GM21390 (cell line): Measurements from ENCODE around the gene PAX5.

Source experiments
- ATAC-seq: cut with Tn5 transposase; IDR thresholded peaks from one replicate; pipeline ENCODE4 v1.9.1; 2021; ENCODE audit not compliant: unreplicated experiment

Gene PAX5

GRCh38 chr9:36864491-36865410, 169.3 kb downstream of the PAX5 start:
- no peak for ATAC-seq

- no peak for ATAC-seq
These were observed 171.6 kb downstream of the PAX5 start for GRCh38 chr9:36862206-36863145.

GRCh38 chr9:36861528-36862205, 172.4 kb downstream of the PAX5 start:
- no peak for ATAC-seq

- no peak for ATAC-seq
These were observed 175.2 kb downstream of the PAX5 start for GRCh38 chr9:36858805-36859375.

- ATAC-seq: no peak
These were observed 178.4 kb downstream of the PAX5 start for GRCh38 chr9:36855448-36856315.

GRCh38 chr9:36854751-36855150, 179.3 kb downstream of the PAX5 start:
- ATAC-seq: no peak

GRCh38 chr9:36854034-36854433, 180.0 kb downstream of the PAX5 start:
- no peak for ATAC-seq

- no peak for ATAC-seq
These were observed 180.8 kb downstream of the PAX5 start for GRCh38 chr9:36853233-36853632.

- ATAC-seq: no peak
These were observed 184.1 kb downstream of the PAX5 start for GRCh38 chr9:36849943-36850342.

- ATAC-seq: no peak
These were observed 185.1 kb downstream of the PAX5 start for GRCh38 chr9:36848946-36849345.

- no peak for ATAC-seq
These were observed 186.0 kb downstream of the PAX5 start for GRCh38 chr9:36847781-36848673.

GRCh38 chr9:36846621-36847020, 187.4 kb downstream of the PAX5 start:
- no peak for ATAC-seq

GRCh38 chr9:36845844-36846243, 188.2 kb downstream of the PAX5 start:
- ATAC-seq: no peak

- no peak for ATAC-seq
These were observed 189.1 kb downstream of the PAX5 start for GRCh38 chr9:36844961-36845360.

- ATAC-seq: peak; percentile 62
These were observed 190.1 kb downstream of the PAX5 start for GRCh38 chr9:36843964-36844363.

- no peak for ATAC-seq
These were observed 191.2 kb downstream of the PAX5 start for GRCh38 chr9:36842560-36843530.

GRCh38 chr9:36840898-36841536, 193.1 kb downstream of the PAX5 start:
- ATAC-seq: no peak
